Measurements from ENCODE around the gene CD2. TPM values are rescaled to one million over a fixed set of nuclear protein-coding genes. Genes with fewer than 3 reads are reported as not detected.

The CD2 gene
- total RNA-seq, 6 experiments from 2014 or later: 0.13 to 1.5 (median 0.66) TPM

DNA sequence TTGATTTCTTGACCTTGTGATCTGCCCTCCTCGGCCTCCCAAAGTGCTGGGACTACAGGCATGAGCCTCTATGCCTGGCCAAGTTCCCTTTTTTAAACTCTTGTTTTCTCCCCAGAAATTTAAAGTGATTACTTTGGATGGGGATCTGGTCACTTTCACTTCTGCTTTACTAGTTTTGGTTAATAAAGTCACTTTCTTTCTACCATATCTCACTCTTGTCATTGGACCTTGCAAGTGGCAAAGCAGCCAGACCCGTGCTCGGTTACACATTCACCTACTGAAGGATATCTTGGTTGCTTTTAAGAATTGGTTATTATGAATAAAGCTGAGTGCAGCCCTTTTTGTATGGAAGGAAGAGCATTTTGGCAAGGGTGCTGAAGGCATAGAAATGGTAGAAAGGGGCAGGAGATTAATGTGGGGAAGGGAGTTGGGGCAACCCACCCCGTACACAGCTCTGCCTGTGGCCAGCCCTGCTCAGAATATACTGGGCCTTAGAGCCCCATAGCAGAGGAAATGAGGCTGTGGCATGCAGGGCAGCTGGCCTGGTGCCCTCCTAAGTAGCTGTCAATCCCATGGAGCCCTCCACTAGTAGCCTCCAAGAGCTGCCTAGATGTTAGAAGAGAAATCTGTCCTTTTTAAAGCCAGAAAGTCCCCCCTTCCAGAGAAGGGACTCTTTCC is 40.7 kb downstream of the CD2 start:
- TF ChIP-seq, protein P1, sequence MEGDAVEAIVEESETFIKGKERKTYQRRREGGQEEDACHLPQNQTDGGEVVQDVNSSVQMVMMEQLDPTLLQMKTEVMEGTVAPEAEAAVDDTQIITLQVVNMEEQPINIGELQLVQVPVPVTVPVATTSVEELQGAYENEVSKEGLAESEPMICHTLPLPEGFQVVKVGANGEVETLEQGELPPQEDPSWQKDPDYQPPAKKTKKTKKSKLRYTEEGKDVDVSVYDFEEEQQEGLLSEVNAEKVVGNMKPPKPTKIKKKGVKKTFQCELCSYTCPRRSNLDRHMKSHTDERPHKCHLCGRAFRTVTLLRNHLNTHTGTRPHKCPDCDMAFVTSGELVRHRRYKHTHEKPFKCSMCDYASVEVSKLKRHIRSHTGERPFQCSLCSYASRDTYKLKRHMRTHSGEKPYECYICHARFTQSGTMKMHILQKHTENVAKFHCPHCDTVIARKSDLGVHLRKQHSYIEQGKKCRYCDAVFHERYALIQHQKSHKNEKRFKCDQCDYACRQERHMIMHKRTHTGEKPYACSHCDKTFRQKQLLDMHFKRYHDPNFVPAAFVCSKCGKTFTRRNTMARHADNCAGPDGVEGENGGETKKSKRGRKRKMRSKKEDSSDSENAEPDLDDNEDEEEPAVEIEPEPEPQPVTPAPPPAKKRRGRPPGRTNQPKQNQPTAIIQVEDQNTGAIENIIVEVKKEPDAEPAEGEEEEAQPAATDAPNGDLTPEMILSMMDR (IDR thresholded peaks at IDR 0.05): no peak
- no peak for TF ChIP-seq POLR2A (IDR thresholded peaks at IDR 0.05)
- DNase-seq (no peak), ATAC-seq (peak in 2 of 4 donors; percentile 37 to 63)
- H3K36me3 ChIP-seq: no peaks in the 10 kb centered on the region
- no peak overlapping the region for H3K27ac ChIP-seq
- 76% methylated on average over 4 of the region's 4 CpGs for WGBS (ENCODE audit: insufficient coverage, low coverage, low lambda C conversion rate, missing lambda C conversion rate)
- H3K4me3 ChIP-seq: no peak overlapping the region
- no peaks in the 10 kb centered on the region for H3K27me3 ChIP-seq
- no peaks in the 10 kb centered on the region for H3K4me1 ChIP-seq
- intact Hi-C loops (cut with DNase I): no loop called here
- no peaks in the 10 kb centered on the region for H3K9me3 ChIP-seq

DNA sequence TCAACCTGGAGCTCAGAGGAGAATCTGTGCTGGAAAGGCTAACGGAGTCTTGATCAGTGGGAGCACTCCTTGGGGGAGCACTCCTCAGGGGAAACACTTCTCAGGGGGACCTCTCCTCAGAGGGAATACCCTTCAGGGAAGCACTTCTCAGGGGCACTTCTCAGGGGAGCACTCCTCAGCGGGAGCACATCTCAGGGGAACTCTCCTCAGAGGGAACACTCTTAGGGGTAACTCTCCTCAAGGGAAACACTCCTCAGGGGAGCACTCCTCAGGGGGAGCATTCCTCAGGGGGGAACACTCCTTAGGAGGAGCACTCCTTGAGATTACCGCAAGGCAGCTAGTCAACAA is 41.2 kb downstream of the CD2 start:
- no peaks in the 10 kb centered on the region for H3K4me1 ChIP-seq
- DNase-seq: no peak
- no peaks in the 10 kb centered on the region for H3K36me3 ChIP-seq
- intact Hi-C loops (cut with DNase I): no loop called here
- no peak overlapping the region for H3K4me3 ChIP-seq
- ATAC-seq: no peak
- H3K27me3 ChIP-seq: no peaks in the 10 kb centered on the region
- no peak for TF ChIP-seq POLR2A (IDR thresholded peaks at IDR 0.05)
- TF ChIP-seq, protein P1 (IDR thresholded peaks at IDR 0.05): no peak
- no peak overlapping the region for H3K27ac ChIP-seq
- WGBS (ENCODE audit: insufficient coverage, low coverage, low lambda C conversion rate, missing lambda C conversion rate): no CpG with 5 or more reads among the region's 3 CpGs
- no peaks in the 10 kb centered on the region for H3K9me3 ChIP-seq

DNA sequence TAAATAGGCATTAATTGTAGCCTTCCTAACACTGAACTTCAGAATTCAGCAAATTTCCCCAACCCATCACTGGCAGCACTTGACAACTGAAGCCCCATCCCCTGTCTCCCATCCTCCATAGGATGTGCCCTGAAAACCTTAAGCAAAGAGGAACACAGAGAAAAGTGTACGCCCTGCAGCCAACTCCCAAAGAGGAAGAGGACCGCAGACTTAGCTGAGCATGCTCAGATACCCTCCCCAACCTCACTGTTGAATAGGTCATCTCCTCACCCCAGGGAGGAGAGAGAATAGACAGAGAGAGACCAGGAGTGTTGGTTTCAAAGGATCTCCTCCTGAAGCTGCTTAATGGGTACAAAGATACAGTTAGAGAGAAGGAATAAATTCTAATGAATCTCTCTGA is 50.5 kb downstream of the CD2 start:
- no peak for DNase-seq
- Histone ChIP-seq H3K4me3 (no peak overlapping the region), H3K9me3 (no peaks in the 10 kb centered on the region), H3K4me1 (no peaks in the 10 kb centered on the region), H3K27me3 (no peaks in the 10 kb centered on the region), H3K27ac (no peak overlapping the region), H3K36me3 (no peaks in the 10 kb centered on the region)
- no peak for TF ChIP-seq POLR2A (IDR thresholded peaks at IDR 0.05)
- TF ChIP-seq, protein P1 (IDR thresholded peaks at IDR 0.05): no peak
- intact Hi-C loops (cut with DNase I): loop anchor here in 1 of 2 donors (10.0 kb wide), 1 partner anchor 60 kb away; no protein-coding TSS in a partner anchor
- 45% methylated on average over 2 of the region's 2 CpGs for WGBS (ENCODE audit: insufficient coverage, low coverage, low lambda C conversion rate, missing lambda C conversion rate)
- ATAC-seq: peak in 1 of 4 donors; percentile 22

DNA sequence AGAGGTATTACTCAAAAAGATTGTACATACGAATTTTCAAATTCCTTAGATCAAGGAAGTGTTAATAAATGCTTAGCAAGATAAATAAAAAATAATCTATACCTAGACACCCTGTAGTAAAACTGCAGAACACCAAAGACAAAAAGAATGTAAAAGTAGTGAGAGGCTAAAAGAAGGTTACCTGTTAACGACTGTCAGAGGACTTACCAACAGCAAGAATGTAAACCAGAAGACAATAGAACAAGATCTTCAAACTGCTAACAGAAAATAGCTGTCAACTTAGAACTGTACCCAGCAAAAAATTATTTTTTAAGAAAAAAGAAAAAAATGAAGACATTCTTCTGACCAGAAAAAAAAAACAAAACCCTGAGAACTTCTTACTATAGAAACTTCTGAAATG is 51.2 kb downstream of the CD2 start:
- Histone ChIP-seq H3K27ac (no peak overlapping the region), H3K36me3 (no peaks in the 10 kb centered on the region), H3K4me1 (no peaks in the 10 kb centered on the region), H3K4me3 (no peak overlapping the region), H3K27me3 (no peaks in the 10 kb centered on the region), H3K9me3 (no peaks in the 10 kb centered on the region)
- WGBS (ENCODE audit: insufficient coverage, low coverage, low lambda C conversion rate, missing lambda C conversion rate): 38% methylated on average over 2 of the region's 2 CpGs
- intact Hi-C loops (cut with DNase I): loop anchor here in 1 of 2 donors (10.0 kb wide), 1 partner anchor 61 kb away; no protein-coding TSS in a partner anchor
- TF ChIP-seq, protein P1 (IDR thresholded peaks at IDR 0.05): no peak
- no peak for TF ChIP-seq POLR2A (IDR thresholded peaks at IDR 0.05)
- no peak for ATAC-seq
- DNase-seq: no peak
